ENCODE data around the gene TOMM22.

- TF ChIP-seq ZNF274 (IDR thresholded peaks at IDR 0.05; ENCODE audit: low read depth, low read length) (no peak), YY1 (IDR thresholded peaks at IDR 0.05; ENCODE audit: insufficient read depth, insufficient read length) (no peak), SUZ12 (IDR thresholded peaks at IDR 0.05; ENCODE audit: extremely low read depth, insufficient read depth, insufficient read length) (no peak)
These were observed 40.2 kb upstream of the TOMM22 start for GRCh38 chr22:38641476-38642040.

Data from NT2/D1 (cell line).